ENCODE measurements around the gene HSD3B2.

Gene HSD3B2

GRCh38 chr1:119435052-119435451, 20.1 kb downstream of the HSD3B2 start:
- Histone ChIP-seq H3K4me1 (ENCODE audit: control insufficient read depth, insufficient read depth, low read length) (no peaks in the 10 kb centered on the region), H3K9me3 (replicated peaks; ENCODE audit: low read length) (no peaks in the 10 kb centered on the region), H3K4me3 (ENCODE audit: low read length) (no peak overlapping the region), H3K4me2 (ENCODE audit: low read length) (no peak overlapping the region), H3K27me3 (ENCODE audit: control insufficient read depth, insufficient read depth, low read length) (peaks cover 29% of the 10 kb centered on the region), H3K36me3 (ENCODE audit: insufficient read depth, low read length) (no peaks in the 10 kb centered on the region), H3K9ac (ENCODE audit: low read depth, low read length) (no peak overlapping the region)

- Histone ChIP-seq H3K4me2 (ENCODE audit: low read length) (no peak overlapping the region), H3K4me3 (ENCODE audit: low read length) (no peak overlapping the region), H3K9me3 (replicated peaks; ENCODE audit: low read length) (no peaks in the 10 kb centered on the region), H3K36me3 (ENCODE audit: insufficient read depth, low read length) (no peaks in the 10 kb centered on the region), H3K27me3 (ENCODE audit: control insufficient read depth, insufficient read depth, low read length) (peaks cover 20% of the 10 kb centered on the region), H3K4me1 (ENCODE audit: control insufficient read depth, insufficient read depth, low read length) (no peaks in the 10 kb centered on the region), H3K9ac (ENCODE audit: low read depth, low read length) (no peak overlapping the region)
Observed at GRCh38 chr1:119438761-119439160, 23.8 kb downstream of the HSD3B2 start.

- Histone ChIP-seq H3K4me3 (ENCODE audit: low read length) (no peak overlapping the region), H3K9ac (ENCODE audit: low read depth, low read length) (no peak overlapping the region), H3K36me3 (ENCODE audit: insufficient read depth, low read length) (no peaks in the 10 kb centered on the region), H3K9me3 (replicated peaks; ENCODE audit: low read length) (no peaks in the 10 kb centered on the region), H3K4me2 (ENCODE audit: low read length) (no peak overlapping the region), H3K27me3 (ENCODE audit: control insufficient read depth, insufficient read depth, low read length) (peaks cover 20% of the 10 kb centered on the region), H3K4me1 (ENCODE audit: control insufficient read depth, insufficient read depth, low read length) (no peaks in the 10 kb centered on the region)
Observed at GRCh38 chr1:119440721-119441307, 25.9 kb downstream of the HSD3B2 start.

- Histone ChIP-seq H3K4me1 (ENCODE audit: control insufficient read depth, insufficient read depth, low read length) (no peaks in the 10 kb centered on the region), H3K36me3 (ENCODE audit: insufficient read depth, low read length) (no peaks in the 10 kb centered on the region), H3K9me3 (replicated peaks; ENCODE audit: low read length) (no peaks in the 10 kb centered on the region), H3K27me3 (ENCODE audit: control insufficient read depth, insufficient read depth, low read length) (peaks cover 19% of the 10 kb centered on the region), H3K4me2 (ENCODE audit: low read length) (no peak overlapping the region), H3K9ac (ENCODE audit: low read depth, low read length) (no peak overlapping the region), H3K4me3 (ENCODE audit: low read length) (no peak overlapping the region)
Observed at GRCh38 chr1:119442756-119443155, 27.8 kb downstream of the HSD3B2 start.

GRCh38 chr1:119446321-119446720, 31.4 kb downstream of the HSD3B2 start:
- Histone ChIP-seq H3K4me3 (ENCODE audit: low read length) (no peak overlapping the region), H3K4me1 (ENCODE audit: control insufficient read depth, insufficient read depth, low read length) (no peaks in the 10 kb centered on the region), H3K36me3 (ENCODE audit: insufficient read depth, low read length) (no peaks in the 10 kb centered on the region), H3K9ac (ENCODE audit: low read depth, low read length) (no peak overlapping the region), H3K27me3 (ENCODE audit: control insufficient read depth, insufficient read depth, low read length) (no peaks in the 10 kb centered on the region), H3K4me2 (ENCODE audit: low read length) (no peak overlapping the region), H3K9me3 (replicated peaks; ENCODE audit: low read length) (no peaks in the 10 kb centered on the region)

- Histone ChIP-seq H3K36me3 (ENCODE audit: insufficient read depth, low read length) (no peaks in the 10 kb centered on the region), H3K4me1 (ENCODE audit: control insufficient read depth, insufficient read depth, low read length) (no peaks in the 10 kb centered on the region), H3K4me2 (ENCODE audit: low read length) (no peak overlapping the region), H3K9ac (ENCODE audit: low read depth, low read length) (no peak overlapping the region), H3K4me3 (ENCODE audit: low read length) (no peak overlapping the region), H3K27me3 (ENCODE audit: control insufficient read depth, insufficient read depth, low read length) (no peaks in the 10 kb centered on the region), H3K9me3 (replicated peaks; ENCODE audit: low read length) (no peaks in the 10 kb centered on the region)
Observed at GRCh38 chr1:119447344-119448126, 32.6 kb downstream of the HSD3B2 start.

- Histone ChIP-seq H3K4me3 (ENCODE audit: low read length) (no peak overlapping the region), H3K4me1 (ENCODE audit: control insufficient read depth, insufficient read depth, low read length) (peaks cover 5% of the 10 kb centered on the region), H3K27me3 (ENCODE audit: control insufficient read depth, insufficient read depth, low read length) (no peaks in the 10 kb centered on the region), H3K4me2 (ENCODE audit: low read length) (no peak overlapping the region), H3K36me3 (ENCODE audit: insufficient read depth, low read length) (no peaks in the 10 kb centered on the region), H3K9ac (ENCODE audit: low read depth, low read length) (no peak overlapping the region), H3K9me3 (replicated peaks; ENCODE audit: low read length) (no peaks in the 10 kb centered on the region)
Observed at GRCh38 chr1:119448127-119448511, 33.2 kb downstream of the HSD3B2 start.

- H3K27me3 ChIP-seq (ENCODE audit: control insufficient read depth, insufficient read depth, low read length) = no peaks in the 10 kb centered on the region
- no peak overlapping the region for H3K4me2 ChIP-seq (ENCODE audit: low read length)
- H3K4me3 ChIP-seq (ENCODE audit: low read length) = no peak overlapping the region
- H3K36me3 ChIP-seq (ENCODE audit: insufficient read depth, low read length) = no peaks in the 10 kb centered on the region
- no peak overlapping the region for H3K9ac ChIP-seq (ENCODE audit: low read depth, low read length)
- no peaks in the 10 kb centered on the region for H3K9me3 ChIP-seq (replicated peaks; ENCODE audit: low read length)
- H3K4me1 ChIP-seq (ENCODE audit: control insufficient read depth, insufficient read depth, low read length) = peaks cover 5% of the 10 kb centered on the region
Observed at GRCh38 chr1:119449971-119450370, 35.0 kb downstream of the HSD3B2 start.

- no peaks in the 10 kb centered on the region for H3K36me3 ChIP-seq (ENCODE audit: insufficient read depth, low read length)
- peaks cover 5% of the 10 kb centered on the region for H3K4me1 ChIP-seq (ENCODE audit: control insufficient read depth, insufficient read depth, low read length)
- H3K4me2 ChIP-seq (ENCODE audit: low read length) = no peak overlapping the region
- H3K9me3 ChIP-seq (replicated peaks; ENCODE audit: low read length) = no peaks in the 10 kb centered on the region
- H3K4me3 ChIP-seq (ENCODE audit: low read length) = no peak overlapping the region
- H3K27me3 ChIP-seq (ENCODE audit: control insufficient read depth, insufficient read depth, low read length) = peaks cover 2% of the 10 kb centered on the region
- H3K9ac ChIP-seq (ENCODE audit: low read depth, low read length) = no peak overlapping the region
Observed at GRCh38 chr1:119451158-119451557, 36.2 kb downstream of the HSD3B2 start.

- Histone ChIP-seq H3K27me3 (ENCODE audit: control insufficient read depth, insufficient read depth, low read length) (peaks cover 3% of the 10 kb centered on the region), H3K9ac (ENCODE audit: low read depth, low read length) (no peak overlapping the region), H3K4me2 (ENCODE audit: low read length) (no peak overlapping the region), H3K36me3 (ENCODE audit: insufficient read depth, low read length) (no peaks in the 10 kb centered on the region), H3K4me1 (ENCODE audit: control insufficient read depth, insufficient read depth, low read length) (peaks cover 5% of the 10 kb centered on the region), H3K9me3 (replicated peaks; ENCODE audit: low read length) (no peaks in the 10 kb centered on the region), H3K4me3 (ENCODE audit: low read length) (no peak overlapping the region)
Observed at GRCh38 chr1:119452091-119452490, 37.1 kb downstream of the HSD3B2 start.

- H3K4me2 ChIP-seq (ENCODE audit: low read length) = no peak overlapping the region
- H3K4me1 ChIP-seq (ENCODE audit: control insufficient read depth, insufficient read depth, low read length) = peaks cover 5% of the 10 kb centered on the region
- H3K4me3 ChIP-seq (ENCODE audit: low read length) = no peak overlapping the region
- no peaks in the 10 kb centered on the region for H3K9me3 ChIP-seq (replicated peaks; ENCODE audit: low read length)
- H3K27me3 ChIP-seq (ENCODE audit: control insufficient read depth, insufficient read depth, low read length) = peaks cover 5% of the 10 kb centered on the region
- no peaks in the 10 kb centered on the region for H3K36me3 ChIP-seq (ENCODE audit: insufficient read depth, low read length)
- no peak overlapping the region for H3K9ac ChIP-seq (ENCODE audit: low read depth, low read length)
Observed at GRCh38 chr1:119453021-119453420, 38.1 kb downstream of the HSD3B2 start.

GRCh38 chr1:119462964-119463363, 48.0 kb downstream of the HSD3B2 start:
- H3K4me3 ChIP-seq (ENCODE audit: low read length) = no peak overlapping the region
- H3K9me3 ChIP-seq (replicated peaks; ENCODE audit: low read length) = no peaks in the 10 kb centered on the region
- H3K9ac ChIP-seq (ENCODE audit: low read depth, low read length) = no peak overlapping the region
- no peaks in the 10 kb centered on the region for H3K36me3 ChIP-seq (ENCODE audit: insufficient read depth, low read length)
- H3K4me2 ChIP-seq (ENCODE audit: low read length) = no peak overlapping the region
- H3K27me3 ChIP-seq (ENCODE audit: control insufficient read depth, insufficient read depth, low read length) = no peaks in the 10 kb centered on the region
- no peaks in the 10 kb centered on the region for H3K4me1 ChIP-seq (ENCODE audit: control insufficient read depth, insufficient read depth, low read length)

Data from skeletal muscle satellite cell (primary cell).